KBM-7 (cell line): ENCODE data around the gene CPS1.

Source experiments
- DNase-seq: peaks from one replicate; pipeline ENCODE4 v3.0.0-alpha.2; 2015
- in situ Hi-C: fragments of 300-500 bp; cut with MboI; formaldehyde crosslinking; loops from 2 replicates; pipeline ENCODE4 v1.14.3; 2020; ENCODE audit warnings: low sequenced_read_pairs, low pct_unique_long_range_greater_than_20kb, mixed read lengths

The CPS1 gene

DNA sequence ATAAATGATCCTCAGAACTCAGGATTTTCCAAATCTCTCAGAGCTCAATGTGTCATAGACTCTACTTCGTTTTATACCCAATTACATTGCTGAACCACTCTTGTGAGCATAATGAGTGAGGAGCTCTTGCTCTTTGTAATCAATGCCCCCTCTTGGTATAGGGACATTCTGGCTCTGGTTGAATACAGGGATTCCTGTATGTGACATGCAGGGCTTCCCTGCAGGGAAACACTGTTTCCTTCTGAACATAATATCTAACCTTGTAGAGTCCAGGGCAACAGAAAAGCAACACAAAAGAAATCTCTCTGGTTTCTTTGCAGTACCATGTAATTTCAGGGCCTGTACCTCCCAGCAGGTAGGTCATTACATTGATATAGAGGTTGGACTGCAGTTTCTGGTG, 101.5 kb downstream of the CPS1 start:
- no peak for DNase-seq
- in situ Hi-C loops: no loop called here

DNA sequence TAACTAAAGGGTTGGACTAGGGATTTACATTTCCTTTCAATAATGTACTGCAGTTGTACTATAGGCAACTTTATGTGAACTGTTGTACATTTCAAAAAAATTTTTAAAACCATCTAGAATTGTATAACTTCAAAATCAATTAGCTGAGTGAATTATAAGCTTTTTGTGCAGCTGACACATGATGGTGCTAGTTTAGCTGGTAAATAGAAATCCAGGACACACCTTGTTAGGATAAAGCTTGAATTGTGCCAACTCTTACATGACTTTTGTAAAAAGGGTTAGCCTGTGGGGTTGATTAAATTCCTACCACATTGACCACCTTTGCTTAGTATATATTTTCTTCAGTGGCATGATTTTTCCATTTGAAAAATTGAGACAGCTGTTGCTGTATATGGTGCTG, 104.4 kb downstream of the CPS1 start:
- in situ Hi-C loops: no loop called here

DNA sequence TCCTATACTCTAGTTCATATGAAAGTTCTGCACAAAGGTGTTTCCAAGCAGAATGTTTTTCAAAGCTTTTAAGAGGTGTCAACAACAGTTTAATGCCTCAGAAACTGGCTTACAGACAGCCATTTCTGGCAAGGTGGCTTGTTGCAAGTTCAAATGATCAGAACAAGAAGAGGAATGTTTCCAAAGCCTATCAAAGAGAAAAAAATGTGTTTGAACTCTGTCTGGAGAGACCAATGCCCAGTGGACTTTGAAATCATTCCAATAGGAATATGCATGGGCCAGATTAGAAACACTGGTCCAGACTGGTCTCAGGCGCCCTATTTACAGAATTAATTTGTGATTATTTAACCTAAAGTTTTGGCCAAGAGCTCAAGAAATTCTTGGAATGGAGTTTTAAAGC, 106.2 kb downstream of the CPS1 start:
- in situ Hi-C loops: no loop called here
- DNase-seq: no peak

More for the DNA sequence above, 104.4 kb downstream of the CPS1 start:
- DNase-seq: no peak

DNA sequence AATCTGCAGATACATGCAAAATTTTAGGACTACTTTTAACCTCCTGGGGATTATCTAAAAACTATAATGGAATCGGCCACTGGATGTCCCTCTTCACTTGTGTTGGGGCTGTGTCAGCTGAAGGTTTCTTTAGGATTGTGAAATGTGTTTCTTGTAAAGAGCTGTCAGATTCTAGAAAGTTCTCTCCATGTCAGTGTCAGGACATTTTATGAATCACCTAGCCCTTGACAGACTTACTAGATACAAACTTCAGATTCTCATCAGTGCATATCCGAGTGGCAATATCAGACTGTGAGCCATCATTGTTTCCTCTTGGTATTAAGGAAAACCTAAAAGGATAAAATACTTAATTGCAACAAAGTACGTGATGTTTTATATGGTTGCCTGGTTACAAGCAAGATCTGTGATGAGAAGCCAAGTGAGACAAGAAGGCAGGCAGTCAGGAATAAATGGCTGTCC, 107.3 kb downstream of the CPS1 start:
- in situ Hi-C loops: no loop called here
- DNase-seq: peak; percentile 20

DNA sequence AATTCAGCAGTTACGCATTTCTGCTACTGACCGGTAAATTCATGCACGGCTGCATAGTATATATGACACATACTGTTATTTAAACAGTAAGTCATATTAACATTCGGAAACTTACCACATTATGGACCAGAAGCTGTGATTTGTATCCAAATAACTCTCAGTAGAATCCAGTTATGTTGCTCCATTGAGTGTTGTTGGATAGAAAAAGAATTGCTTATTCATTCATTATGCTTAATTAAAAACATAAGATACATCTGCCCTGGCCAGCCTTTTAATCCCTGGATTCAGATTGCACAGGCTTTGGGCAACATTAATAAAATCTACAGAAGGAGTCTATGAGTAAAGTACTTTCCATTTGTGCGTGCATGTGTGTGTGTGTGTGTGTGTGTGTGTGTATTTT, 111.3 kb downstream of the CPS1 start:
- no peak for DNase-seq
- in situ Hi-C loops: no loop called here

DNA sequence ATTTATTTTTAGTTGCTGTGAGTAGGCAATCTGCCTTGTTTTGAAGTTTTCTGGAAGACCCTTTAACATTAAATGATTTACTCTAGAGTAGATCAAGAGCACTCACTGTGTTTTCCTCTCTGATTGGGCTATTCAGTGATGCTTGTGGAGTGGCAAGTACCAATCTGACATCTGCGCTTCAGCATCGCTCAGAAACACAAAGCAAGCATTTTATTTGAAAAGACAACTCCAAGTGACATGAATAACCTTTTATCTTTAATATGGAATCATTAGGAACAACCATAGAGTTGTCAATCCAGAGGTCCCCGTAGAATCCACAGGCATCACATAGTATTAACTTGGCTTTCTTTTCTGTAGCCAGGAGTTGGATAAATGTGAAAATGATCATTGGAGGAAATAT, 114.7 kb downstream of the CPS1 start:
- no peak for DNase-seq
- in situ Hi-C loops: no loop called here

DNA sequence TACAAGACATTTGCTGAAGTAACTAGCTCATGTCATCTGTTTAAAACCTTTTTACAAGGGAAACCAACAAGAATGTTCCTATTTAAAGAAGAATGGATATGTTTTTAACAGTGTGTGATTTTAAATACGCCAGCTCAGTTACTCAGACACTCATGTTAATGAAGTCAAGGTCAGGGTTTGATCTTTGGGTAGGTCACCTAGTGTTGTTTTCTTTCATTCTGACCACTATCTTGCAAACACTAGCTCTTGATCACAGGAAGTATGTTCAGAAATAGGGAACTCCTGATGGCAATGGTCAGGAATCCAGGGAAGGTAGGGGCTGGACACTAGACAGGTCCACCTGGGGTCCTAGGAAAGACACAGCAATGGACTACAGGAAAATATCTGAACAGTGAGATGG, 116.7 kb downstream of the CPS1 start:
- no peak for DNase-seq
- in situ Hi-C loops: no loop called here

DNA sequence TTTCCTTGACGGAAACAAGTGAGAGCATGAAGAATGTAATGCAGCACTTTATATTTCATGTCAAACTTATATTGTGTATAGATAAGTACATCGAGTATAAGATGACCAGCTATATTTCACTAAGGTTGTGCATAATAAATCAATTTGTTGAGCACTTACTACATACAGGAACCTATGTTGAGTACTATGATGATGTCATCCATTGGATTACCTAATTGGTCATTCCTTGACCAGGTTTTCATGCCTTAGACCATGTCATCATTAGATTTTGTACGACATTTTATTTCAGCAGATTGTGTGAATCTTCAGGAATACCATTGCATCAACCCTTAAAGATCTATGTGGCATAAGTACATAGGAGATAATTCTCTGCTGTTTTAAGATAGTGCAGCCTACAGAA, 119.7 kb downstream of the CPS1 start:
- DNase-seq: no peak
- in situ Hi-C loops: no loop called here

DNA sequence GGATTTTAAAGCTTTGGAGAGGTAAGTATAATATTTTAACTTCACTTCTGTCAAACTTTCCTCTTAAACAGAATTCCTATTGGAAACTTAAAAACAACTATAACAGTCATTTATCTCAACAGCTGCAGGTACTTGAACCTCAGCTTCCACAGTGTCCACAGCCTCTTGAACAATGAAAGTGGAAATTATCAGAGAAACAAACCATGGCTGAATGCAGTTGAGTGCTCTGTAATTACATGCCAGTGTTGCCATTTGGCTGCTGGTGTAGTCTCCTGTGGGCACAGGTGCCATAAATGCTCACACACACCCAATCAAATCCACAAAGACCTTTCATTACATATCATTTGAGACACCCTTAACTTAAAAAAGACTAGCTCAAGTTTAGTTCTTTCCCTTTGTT, 125.1 kb downstream of the CPS1 start:
- no peak for DNase-seq
- in situ Hi-C loops: no loop called here

DNA sequence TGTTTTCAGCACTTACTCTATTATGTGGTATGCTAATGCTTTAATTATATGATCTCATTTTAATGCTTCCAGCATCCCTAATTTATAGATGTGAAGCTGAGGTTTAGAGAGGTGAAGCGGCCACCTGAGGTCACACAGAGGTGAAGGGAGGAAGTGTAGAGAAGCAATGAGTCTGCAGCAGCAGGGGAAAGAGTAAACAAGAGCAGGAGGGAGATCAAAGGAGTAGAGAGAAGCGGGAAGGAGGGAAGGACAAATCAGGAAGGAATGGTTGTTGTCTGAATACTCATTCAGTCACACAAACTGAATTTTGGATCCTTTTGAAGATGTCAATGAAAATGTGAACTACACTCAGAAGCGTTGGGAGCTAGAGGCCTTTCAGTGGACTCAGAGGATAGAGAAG, 130.0 kb downstream of the CPS1 start:
- in situ Hi-C loops: no loop called here
- DNase-seq: no peak

DNA sequence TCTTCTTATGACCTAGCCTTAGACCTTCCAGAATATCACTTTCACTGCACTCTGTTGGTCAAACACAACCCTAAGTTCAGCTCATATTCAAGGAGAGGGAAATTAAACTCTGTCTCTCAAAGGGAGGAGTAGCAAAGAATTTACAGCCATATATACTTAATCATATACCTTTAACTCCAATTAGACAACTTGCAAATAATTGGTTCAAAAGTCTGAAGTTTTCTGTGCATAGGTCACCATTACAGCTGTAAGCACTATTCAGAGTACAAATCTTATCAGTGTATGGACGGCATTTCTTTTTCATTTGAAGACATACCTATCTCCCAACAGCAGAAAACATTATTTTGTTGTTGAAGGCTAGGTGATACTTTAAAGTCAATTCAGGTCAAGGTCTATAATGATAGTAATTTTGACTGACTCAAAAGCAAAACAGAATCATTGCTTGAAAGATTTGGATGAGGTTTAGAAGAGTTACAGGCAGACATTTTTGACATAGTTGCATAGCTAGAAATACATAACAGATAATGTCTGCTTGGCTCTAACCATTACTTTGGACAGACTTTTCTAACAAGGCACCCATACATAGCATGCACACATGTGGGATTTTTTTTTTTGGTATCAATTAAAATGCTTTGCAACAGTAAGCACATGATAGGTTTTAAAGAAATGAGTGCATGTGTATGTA, 131.5 kb downstream of the CPS1 start:
- in situ Hi-C loops: no loop called here
- no peak for DNase-seq

DNA sequence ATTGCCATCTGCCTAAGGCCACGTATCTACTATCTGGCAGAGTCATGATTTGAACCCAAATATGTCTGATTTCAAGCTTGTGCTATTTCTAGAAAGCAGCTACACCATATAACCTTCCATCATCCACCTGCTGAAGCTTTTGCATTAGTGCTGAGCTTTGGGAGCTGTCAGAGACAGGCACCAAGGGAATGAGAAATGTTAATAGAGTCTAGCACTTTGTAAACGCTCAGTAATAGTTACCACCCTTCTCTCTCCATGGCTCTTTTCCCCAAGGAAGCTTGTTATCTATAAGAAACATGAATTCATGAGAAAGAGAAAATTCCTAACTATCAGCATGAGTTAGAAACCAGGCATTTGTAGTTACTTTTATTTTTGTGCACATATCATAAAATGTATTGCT, 151.5 kb downstream of the CPS1 start:
- in situ Hi-C loops: no loop called here
- DNase-seq: no peak

DNA sequence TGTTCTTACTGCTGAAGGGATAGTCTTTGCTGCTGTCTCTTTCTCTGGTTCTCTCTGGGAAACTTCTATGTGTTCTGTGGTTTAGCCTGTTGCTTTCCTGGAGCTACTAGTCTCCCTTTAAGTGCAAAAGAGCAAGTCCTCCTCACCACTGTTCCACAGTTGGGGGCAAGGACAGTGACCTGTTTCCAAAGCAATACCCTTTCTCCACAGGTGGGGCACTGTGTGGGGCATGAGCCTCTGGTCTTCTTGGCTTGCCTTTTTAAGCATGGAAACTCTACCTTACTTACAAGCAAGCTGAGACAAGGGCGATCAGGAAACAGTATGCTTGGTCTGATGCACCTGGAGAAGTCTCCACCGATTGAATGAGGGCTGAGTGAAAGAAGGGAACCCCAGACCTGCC, 156.7 kb downstream of the CPS1 start:
- no peak for DNase-seq
- in situ Hi-C loops: no loop called here

DNA sequence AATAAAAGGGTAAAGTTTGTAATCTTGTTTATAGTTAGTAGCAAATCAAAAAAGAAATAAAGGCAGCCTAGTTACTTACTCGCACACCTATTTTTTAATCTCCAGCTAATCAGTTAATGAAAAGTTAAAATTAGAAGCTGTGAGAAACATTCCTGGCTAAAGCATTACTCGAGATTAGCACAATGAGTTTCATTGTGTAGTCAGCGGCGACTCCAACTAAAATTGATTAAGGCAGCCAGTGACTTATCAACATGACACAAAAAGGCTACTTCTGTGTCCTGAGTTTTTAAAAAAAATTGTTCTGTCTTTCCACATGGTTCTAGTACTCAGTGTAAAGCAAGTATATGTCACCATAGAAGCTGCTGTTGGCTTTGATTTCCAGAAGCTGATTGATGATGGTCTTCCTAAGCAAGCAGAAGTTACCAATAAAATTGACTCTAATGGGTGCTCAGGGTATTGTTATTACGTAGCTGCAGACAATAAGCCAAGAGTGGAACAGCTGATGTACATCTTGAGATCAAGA, 159.2 kb downstream of the CPS1 start:
- in situ Hi-C loops: no loop called here
- DNase-seq: no peak

DNA sequence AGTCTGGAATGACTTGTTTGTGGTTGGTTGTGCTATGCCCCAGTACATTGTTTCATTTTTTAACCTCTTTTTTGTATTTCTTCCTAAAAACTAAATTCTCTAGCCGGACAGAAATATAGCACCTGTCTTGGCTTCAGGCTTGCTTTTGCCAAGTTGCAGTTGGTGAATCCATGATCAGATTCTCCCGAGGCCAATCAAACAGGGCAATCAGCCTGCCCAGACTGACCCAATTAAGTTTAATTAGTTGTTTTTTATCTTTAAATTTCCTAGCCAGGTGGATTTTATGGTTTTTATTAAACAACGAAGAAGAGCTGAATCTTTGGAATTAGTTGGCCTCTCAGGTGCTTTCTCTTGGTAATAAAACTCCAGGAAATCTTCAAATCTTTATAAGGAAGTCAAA, 162.1 kb downstream of the CPS1 start:
- in situ Hi-C loops: no loop called here
- DNase-seq: no peak

DNA sequence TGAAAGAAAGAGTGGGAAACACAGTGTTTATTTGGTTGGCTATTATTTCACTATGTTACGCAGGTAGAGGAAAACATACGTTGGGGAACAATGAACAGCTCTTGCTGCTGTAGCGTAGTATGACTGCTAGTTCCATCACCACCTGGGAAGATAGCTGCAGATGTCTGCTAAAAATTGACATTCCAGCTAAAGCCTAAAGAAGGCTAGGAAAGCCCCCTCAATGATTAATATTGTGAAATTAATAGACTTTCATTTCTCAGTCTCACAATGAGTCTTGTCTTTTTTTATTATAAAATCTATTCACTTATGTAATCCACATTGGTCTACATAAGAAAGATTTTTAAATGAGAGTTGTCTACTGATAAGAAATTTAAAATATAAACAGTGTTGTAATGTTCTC, 165.7 kb downstream of the CPS1 start:
- no peak for DNase-seq
- in situ Hi-C loops: no loop called here

DNA sequence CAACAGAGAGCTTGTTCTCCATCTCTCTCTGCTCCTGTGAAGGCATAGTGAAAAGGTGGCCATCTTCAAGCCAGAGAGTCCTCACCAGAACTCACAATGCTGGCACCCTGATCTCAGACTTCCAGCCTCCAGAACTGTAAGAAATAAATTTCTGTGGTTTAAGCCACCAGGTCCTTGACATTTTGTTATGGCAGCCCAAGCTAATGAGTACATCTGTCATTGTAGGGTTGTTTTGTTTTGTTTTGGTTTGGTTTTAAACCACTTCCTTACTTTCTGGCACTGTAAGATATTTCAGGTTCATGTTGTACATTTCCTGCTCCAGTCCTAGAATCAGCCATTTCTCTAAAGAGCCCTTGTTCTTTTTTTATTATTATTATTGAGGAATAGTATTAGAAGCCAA, 171.2 kb downstream of the CPS1 start:
- in situ Hi-C loops: no loop called here
- DNase-seq: no peak
